ENCODE measurements around the gene FGFBP3.

DNA sequence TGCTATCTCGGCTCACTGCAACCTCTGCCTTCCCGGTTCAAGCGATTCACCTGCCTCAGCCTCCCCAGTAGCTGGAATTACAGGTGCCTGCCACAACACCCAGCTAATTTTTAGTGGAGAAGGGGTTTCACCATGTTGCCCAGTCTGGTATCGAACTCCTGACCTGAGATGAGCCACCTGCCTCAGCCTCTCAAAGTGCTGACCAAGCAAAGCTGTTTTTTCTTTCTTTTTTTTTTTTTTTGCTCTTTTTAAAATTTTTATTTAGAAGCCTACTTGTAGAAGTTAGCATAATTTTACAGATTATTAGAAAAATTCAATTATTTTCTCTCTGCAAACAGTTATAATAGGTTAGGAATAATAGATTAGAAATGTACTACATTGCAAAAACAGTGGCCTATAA, 1.2 kb upstream of the FGFBP3 start:
- TF ChIP-seq FOXS1 (CRISPR knock-in tag; IDR thresholded peaks at IDR 0.05) (no peak), MYC (IDR thresholded peaks at IDR 0.05; ENCODE audit: borderline replicate concordance, low read length) (no peak), JUN (IDR thresholded peaks at IDR 0.05) (no peak), SMC3 (IDR thresholded peaks at IDR 0.05) (no peak)
- TF ChIP-seq, protein P1, sequence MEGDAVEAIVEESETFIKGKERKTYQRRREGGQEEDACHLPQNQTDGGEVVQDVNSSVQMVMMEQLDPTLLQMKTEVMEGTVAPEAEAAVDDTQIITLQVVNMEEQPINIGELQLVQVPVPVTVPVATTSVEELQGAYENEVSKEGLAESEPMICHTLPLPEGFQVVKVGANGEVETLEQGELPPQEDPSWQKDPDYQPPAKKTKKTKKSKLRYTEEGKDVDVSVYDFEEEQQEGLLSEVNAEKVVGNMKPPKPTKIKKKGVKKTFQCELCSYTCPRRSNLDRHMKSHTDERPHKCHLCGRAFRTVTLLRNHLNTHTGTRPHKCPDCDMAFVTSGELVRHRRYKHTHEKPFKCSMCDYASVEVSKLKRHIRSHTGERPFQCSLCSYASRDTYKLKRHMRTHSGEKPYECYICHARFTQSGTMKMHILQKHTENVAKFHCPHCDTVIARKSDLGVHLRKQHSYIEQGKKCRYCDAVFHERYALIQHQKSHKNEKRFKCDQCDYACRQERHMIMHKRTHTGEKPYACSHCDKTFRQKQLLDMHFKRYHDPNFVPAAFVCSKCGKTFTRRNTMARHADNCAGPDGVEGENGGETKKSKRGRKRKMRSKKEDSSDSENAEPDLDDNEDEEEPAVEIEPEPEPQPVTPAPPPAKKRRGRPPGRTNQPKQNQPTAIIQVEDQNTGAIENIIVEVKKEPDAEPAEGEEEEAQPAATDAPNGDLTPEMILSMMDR (IDR thresholded peaks at IDR 0.05) = no peak
- TF ChIP-seq, protein P2, sequence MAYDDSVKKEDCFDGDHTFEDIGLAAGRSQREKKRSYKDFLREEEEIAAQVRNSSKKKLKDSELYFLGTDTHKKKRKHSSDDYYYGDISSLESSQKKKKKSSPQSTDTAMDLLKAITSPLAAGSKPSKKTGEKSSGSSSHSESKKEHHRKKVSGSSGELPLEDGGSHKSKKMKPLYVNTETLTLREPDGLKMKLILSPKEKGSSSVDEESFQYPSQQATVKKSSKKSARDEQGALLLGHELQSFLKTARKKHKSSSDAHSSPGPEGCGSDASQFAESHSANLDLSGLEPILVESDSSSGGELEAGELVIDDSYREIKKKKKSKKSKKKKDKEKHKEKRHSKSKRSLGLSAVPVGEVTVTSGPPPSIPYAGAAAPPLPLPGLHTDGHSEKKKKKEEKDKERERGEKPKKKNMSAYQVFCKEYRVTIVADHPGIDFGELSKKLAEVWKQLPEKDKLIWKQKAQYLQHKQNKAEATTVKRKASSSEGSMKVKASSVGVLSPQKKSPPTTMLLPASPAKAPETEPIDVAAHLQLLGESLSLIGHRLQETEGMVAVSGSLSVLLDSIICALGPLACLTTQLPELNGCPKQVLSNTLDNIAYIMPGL (CRISPR knock-in tag; IDR thresholded peaks at IDR 0.05; ENCODE audit: borderline replicate concordance) = no peak

All from A549 (cell line).